Upper lobe of left lung (tissue), 6 donors: ENCODE measurements around the gene DNAJC4. TPM values are rescaled to one million over a fixed set of nuclear protein-coding genes. Genes with fewer than 3 reads are reported as not detected.

Experiments used
- ATAC-seq, 2 donors: fragments of 200-7000 bp; cut with Tn5 transposase; one replicate each; pipeline ENCODE4 v1.9.1; 2022; ENCODE audit warnings: mild to moderate bottlenecking in 2 of 2, moderate library complexity in 2 of 2; ENCODE audit not compliant: low FRiP score in 2 of 2
- DNase-seq, 2 donors: peaks; one replicate each; pipeline ENCODE4 v3.0.0-alpha.2; 2019 to 2020
- H3K27ac ChIP-seq, 4 donors: fragments of 200-600 bp; sonication (generic); one replicate each; pipeline ENCODE4 v1.5.1; 2016 to 2019
- H3K27me3 ChIP-seq, 4 donors: fragments of 200-600 bp; sonication (generic); one replicate each; pipeline ENCODE4 v1.5.1; 2017 to 2019
- H3K36me3 ChIP-seq, 4 donors: fragments of 200-600 bp; sonication (generic); one replicate each; pipeline ENCODE4 v1.5.1; 2016 to 2019
- H3K4me1 ChIP-seq, 4 donors: fragments of 200-600 bp; sonication (generic); one replicate each; pipeline ENCODE4 v1.5.1; 2018 to 2019
- H3K4me3 ChIP-seq, 4 donors: fragments of 200-600 bp; sonication (generic); one replicate each; pipeline ENCODE4 v1.5.1; 2017 to 2019; ENCODE audit warnings: mild to moderate bottlenecking in 2 of 4, moderate library complexity in 1 of 4
- H3K9me3 ChIP-seq, 4 donors: fragments of 200-600 bp; sonication (generic); one replicate each; pipeline ENCODE4 v1.5.1; 2018 to 2019
- EP300 ChIP-seq, 4 donors: sonication (generic); formaldehyde crosslinking; IDR thresholded peaks; one replicate each; pipeline ENCODE4 v1.5.1; 2017; ENCODE audit warnings: antibody characterized with exemption in 4 of 4, control low read depth in 2 of 4
- POLR2A ChIP-seq, 4 donors: fragments of 450-650 bp; IDR thresholded peaks; one replicate each; pipeline ENCODE4 v1.5.1; 2016 to 2017; ENCODE audit warnings: antibody characterized with exemption in 4 of 4, mild to moderate bottlenecking in 2 of 4
- POLR2AphosphoS5 ChIP-seq, 2 donors: sonication (generic); formaldehyde crosslinking; IDR thresholded peaks; one replicate each; pipeline ENCODE4 v1.5.1; 2017; ENCODE audit warnings: antibody characterized with exemption in 2 of 2
- WGBS, 2 donors: methylation state at CpG; one replicate each; pipeline ENCODE4 v1.1.5; 2017 to 2018; 5-methylcytosine and 5-hydroxymethylcytosine counted together
- total RNA-seq, 6 donors: library from RNA; depleted of rRNA in 4 of 6; stranded (reverse); fragments of >200 nt in 4 of 6; gene quantifications; one replicate each; pipeline versions ENCODE4 v1.1.0 to v1.2.1, GENCODE V29; 2016 to 2021
- TF ChIP-seq, protein P1 (sequence below), 6 experiments: fragments of 450-650 bp in 4 of 6; fragments of 200-600 bp in 2 of 6; sonication (generic) in 2 of 6; IDR thresholded peaks; one replicate each; pipeline ENCODE4 v1.5.1; 2016 to 2019; ENCODE audit warnings: antibody characterized with exemption in 6 of 6
- donor health status: DM: no; HTN: no; CAD: no; lungs with moderate emphysema.
- donor health status: DM: no; HTN: yes; CAD: no; lungs with severe emphysema.

DNAJC4 gene
- total RNA-seq, 6 donors from 2014 or later, result 25.0 to 52.0 (median 39.2) TPM

GRCh38 chr11:64227405-64227956 lies 2.9 kb upstream of the DNAJC4 start:
- Histone ChIP-seq H3K27me3 (no peaks in the 10 kb centered on the region), H3K27ac (peak overlapping the region; percentile 83 to 96 (median 92)), H3K4me1 (peaks cover 44 to 61% (median 49%) of the 10 kb centered on the region in 4 donors), H3K4me3 (peak overlapping the region in 3 of 4 donors; percentile 62 to 76 (median 72)), H3K9me3 (no peaks in the 10 kb centered on the region), H3K36me3 (peaks cover 0 to 14% (median 9%) of the 10 kb centered on the region in 4 donors)
- TF ChIP-seq, protein P1, sequence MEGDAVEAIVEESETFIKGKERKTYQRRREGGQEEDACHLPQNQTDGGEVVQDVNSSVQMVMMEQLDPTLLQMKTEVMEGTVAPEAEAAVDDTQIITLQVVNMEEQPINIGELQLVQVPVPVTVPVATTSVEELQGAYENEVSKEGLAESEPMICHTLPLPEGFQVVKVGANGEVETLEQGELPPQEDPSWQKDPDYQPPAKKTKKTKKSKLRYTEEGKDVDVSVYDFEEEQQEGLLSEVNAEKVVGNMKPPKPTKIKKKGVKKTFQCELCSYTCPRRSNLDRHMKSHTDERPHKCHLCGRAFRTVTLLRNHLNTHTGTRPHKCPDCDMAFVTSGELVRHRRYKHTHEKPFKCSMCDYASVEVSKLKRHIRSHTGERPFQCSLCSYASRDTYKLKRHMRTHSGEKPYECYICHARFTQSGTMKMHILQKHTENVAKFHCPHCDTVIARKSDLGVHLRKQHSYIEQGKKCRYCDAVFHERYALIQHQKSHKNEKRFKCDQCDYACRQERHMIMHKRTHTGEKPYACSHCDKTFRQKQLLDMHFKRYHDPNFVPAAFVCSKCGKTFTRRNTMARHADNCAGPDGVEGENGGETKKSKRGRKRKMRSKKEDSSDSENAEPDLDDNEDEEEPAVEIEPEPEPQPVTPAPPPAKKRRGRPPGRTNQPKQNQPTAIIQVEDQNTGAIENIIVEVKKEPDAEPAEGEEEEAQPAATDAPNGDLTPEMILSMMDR (IDR thresholded peaks at IDR 0.05), result no peak
- TF ChIP-seq EP300 (IDR thresholded peaks at IDR 0.05), result no peak
- DNase-seq (peak in 1 of 2 donors; percentile 29), ATAC-seq (no peak)
- 68 to 92% methylated on average over 3 of the region's 3 CpGs for WGBS, 2 donors

DNA sequence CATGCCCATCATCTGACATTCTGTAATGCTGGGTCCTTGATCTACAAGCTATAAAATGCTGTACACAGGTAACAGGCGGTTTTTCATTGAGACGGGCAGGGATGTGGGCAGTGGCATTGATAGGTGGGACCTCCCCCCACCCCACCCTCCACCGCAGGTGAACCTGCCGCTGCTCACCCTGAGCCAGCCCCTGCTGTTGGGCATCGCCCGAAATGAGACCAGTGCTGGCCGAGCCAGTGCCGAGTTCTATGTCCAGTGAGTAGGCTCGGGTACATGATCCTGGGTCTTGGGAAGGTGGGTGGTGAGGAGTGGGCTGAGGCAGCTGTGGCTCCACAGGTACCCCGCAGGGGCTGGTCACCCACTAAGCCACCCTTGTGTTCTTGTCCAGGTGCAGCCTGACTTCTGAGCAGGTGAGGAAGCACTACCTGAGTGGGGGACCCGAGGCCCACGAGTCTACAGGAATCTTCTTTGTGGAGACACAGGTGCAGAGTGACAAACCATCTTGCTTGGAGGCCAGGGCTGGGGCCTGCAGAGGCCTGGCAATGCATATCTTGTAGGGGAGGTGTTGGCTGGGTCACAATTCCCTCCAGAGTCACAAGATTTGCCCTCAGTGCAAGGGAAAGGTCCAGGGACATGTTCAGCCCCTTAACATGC lies 1.1 kb upstream of the DNAJC4 start:
- 88 to 97% methylated on average over 10 to 11 of the region's 12 CpGs for WGBS, 2 donors
- Histone ChIP-seq H3K27ac (peak overlapping the region; percentile 87 to 96 (median 90)), H3K27me3 (no peaks in the 10 kb centered on the region), H3K9me3 (no peaks in the 10 kb centered on the region), H3K36me3 (peaks cover 0 to under 1% (median 0%) of the 10 kb centered on the region in 4 donors), H3K4me3 (no peak overlapping the region), H3K4me1 (peaks cover 55 to 78% (median 61%) of the 10 kb centered on the region in 4 donors)
- TF ChIP-seq, protein P1 (IDR thresholded peaks at IDR 0.05), result no peak
- TF ChIP-seq POLR2AphosphoS5 (IDR thresholded peaks at IDR 0.05) (no peak), EP300 (IDR thresholded peaks at IDR 0.05) (no peak), POLR2A (IDR thresholded peaks at IDR 0.05) (no peak)
- ATAC-seq, result no peak
- DNase-seq, result peak in 1 of 2 donors; percentile 36

DNA sequence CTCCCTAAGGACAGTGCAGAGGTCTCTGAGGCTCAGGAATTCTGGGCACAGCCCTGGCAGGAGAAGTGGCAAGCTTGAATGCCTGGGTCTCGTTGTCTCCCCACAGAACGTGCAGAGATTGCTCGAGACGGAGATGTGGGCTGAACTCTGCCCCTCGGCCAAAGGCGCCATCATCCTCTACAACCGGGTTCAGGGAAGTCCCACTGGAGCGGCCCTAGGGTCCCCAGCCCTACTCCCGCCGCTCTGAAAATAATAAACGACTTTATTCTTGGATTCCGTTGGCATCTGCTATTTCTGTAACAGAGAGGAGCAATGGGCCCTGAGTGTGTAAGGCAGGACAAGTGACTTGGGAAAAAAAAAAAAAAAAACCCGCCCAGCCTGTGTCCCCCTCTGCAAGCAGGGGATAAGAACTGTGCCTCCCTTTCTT lies 591 bp upstream of the DNAJC4 start:
- no peak for ATAC-seq
- H3K4me1 ChIP-seq, result peaks cover 53 to 73% (median 60%) of the 10 kb centered on the region in 4 donors
- peak overlapping the region; percentile 87 to 96 (median 90) for H3K27ac ChIP-seq
- no peaks in the 10 kb centered on the region for H3K27me3 ChIP-seq
- H3K9me3 ChIP-seq, result no peaks in the 10 kb centered on the region
- WGBS, 2 donors, result 27 to 48% methylated on average over 7 to 13 of the region's 13 CpGs
- no peaks in the 10 kb centered on the region for H3K36me3 ChIP-seq
- no peak for DNase-seq
- TF ChIP-seq, protein P1 (IDR thresholded peaks at IDR 0.05), result no peak
- TF ChIP-seq POLR2A (IDR thresholded peaks at IDR 0.05) (no peak), POLR2AphosphoS5 (IDR thresholded peaks at IDR 0.05) (no peak), EP300 (IDR thresholded peaks at IDR 0.05) (no peak)
- peak overlapping the region; percentile 4 to 93 (median 72) for H3K4me3 ChIP-seq

DNA sequence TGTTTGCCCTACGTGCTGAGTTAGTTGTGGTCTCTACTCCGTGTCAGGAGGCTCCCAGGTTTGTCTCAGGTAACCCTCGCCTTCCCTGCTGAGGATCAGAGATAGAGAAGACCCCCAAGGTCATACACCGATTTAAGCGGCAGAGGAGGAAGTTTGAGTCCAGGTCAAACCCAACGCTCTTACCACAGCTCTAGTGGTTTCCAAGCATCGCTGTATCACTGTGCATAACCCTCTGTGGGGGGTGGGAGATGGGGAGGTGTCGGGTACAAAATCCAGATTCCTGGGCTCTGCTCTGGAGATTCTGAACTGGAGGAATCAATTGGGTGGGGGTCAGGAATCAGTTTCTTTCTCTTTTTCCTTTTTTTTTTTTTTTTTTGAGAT lies 627 bp downstream of the DNAJC4 start:
- Histone ChIP-seq H3K36me3 (no peaks in the 10 kb centered on the region), H3K9me3 (no peaks in the 10 kb centered on the region), H3K27ac (peak overlapping the region; percentile 87 to 96 (median 90)), H3K27me3 (no peaks in the 10 kb centered on the region), H3K4me1 (peaks cover 55 to 75% (median 63%) of the 10 kb centered on the region in 4 donors), H3K4me3 (peak overlapping the region; percentile 31 to 93 (median 72))
- no peak for TF ChIP-seq POLR2AphosphoS5 (IDR thresholded peaks at IDR 0.05)
- no peak for ATAC-seq
- DNase-seq, result no peak
- 5% methylated on average over 5 to 8 of the region's 8 CpGs for WGBS, 2 donors

- DNase-seq (no peak), ATAC-seq (no peak)
- no peaks in the 10 kb centered on the region for H3K27me3 ChIP-seq
- H3K4me3 ChIP-seq, result no peak overlapping the region
- H3K36me3 ChIP-seq, result no peaks in the 10 kb centered on the region
- 84 to 88% methylated on average over 7 of the region's 7 CpGs for WGBS, 2 donors
- peak overlapping the region in 2 of 4 donors; percentile 5 to 19 for H3K27ac ChIP-seq
- TF ChIP-seq POLR2A (IDR thresholded peaks at IDR 0.05), result no peak
- no peak for TF ChIP-seq POLR2AphosphoS5 (IDR thresholded peaks at IDR 0.05)
- TF ChIP-seq, protein P1 (IDR thresholded peaks at IDR 0.05), result no peak
- no peak for TF ChIP-seq EP300 (IDR thresholded peaks at IDR 0.05)
- H3K4me1 ChIP-seq, result peaks cover 55 to 77% (median 62%) of the 10 kb centered on the region in 4 donors
- no peaks in the 10 kb centered on the region for H3K9me3 ChIP-seq
Observed at GRCh38 chr11:64231546-64231945, 1.2 kb downstream of the DNAJC4 start.
